K562 (cell line): ENCODE data around the gene MOB3B. TPM values are rescaled to one million over a fixed set of nuclear protein-coding genes. Genes with fewer than 3 reads are reported as not detected.

Experiments used
- ATAC-seq: fragments of 200-7000 bp; cut with Tn5 transposase; 3 replicates; pipeline ENCODE4 v1.9.1; 2020; ENCODE audit warnings: moderate library complexity
- BruUV-seq: library from RNA; stranded (reverse); fragments of 400-500 nt; replicated peaks from 2 replicates; lab custom pipeline; 2021; lab: Mats Ljungman, UMichigan
- CTCF ChIA-PET: fragments of 300-600 bp; formaldehyde crosslinking; extraction: SDS; loops from one replicate; lab custom pipeline; 2021; ENCODE audit warnings: low intra/inter-chr PET ratio; lab: Yijun Ruan, JAX
- POLR2A ChIA-PET: fragments of 300-600, 350-650 bp; sonication (Branson Sonifier 250); formaldehyde crosslinking; extraction: SDS; loops from one replicate; lab custom pipeline; 2021; ENCODE audit warnings: antibody characterized with exemption, inconsistent platforms; lab: Yijun Ruan, JAX
- DNase-seq, 4 experiments: peaks; one replicate each; pipeline versions ENCODE4 v3.0.0 to v3.0.0-alpha.2; 2011 to 2018; ENCODE audit warnings: low spot score in 3 of 4, mixed read lengths in 3 of 4; ENCODE audit errors: extremely low read depth in 1 of 4
- FAIRE-seq: peaks from 2 replicates; lab custom pipeline; 2011; peaks lifted over from hg19 to GRCh38; lab: Jason Lieb, UNC
- H2AFZ ChIP-seq: 2 replicates; pipeline ENCODE4 v1.6.0; 2011; ENCODE audit warnings: low read depth, low read length, control low read depth, inconsistent platforms
- H3K27ac ChIP-seq: fragments of 200-600 bp; 3 replicates; pipeline ENCODE4 v1.8.0; 2011; ENCODE audit warnings: low read depth, mild to moderate bottlenecking, control low read depth, inconsistent platforms, low read length, moderate library complexity, mixed read lengths; ENCODE audit errors: extremely low read depth
- H3K27me3 ChIP-seq, 2 experiments: fragments of 300-600 bp in 1 of 2; 2 replicates in 1 of 2; 3 replicates in 1 of 2; pipeline versions ENCODE4 v1.6.0 to v1.8.0; 2011; ENCODE audit warnings: inconsistent platforms in 2 of 2, low read length in 2 of 2, mild to moderate bottlenecking in 1 of 2, mixed read lengths in 1 of 2, moderate library complexity in 1 of 2; ENCODE audit not compliant: control insufficient read depth in 2 of 2, insufficient read depth in 2 of 2
- H3K36me3 ChIP-seq: fragments of 300-600 bp; 3 replicates; pipeline ENCODE4 v1.8.0; 2011; ENCODE audit warnings: mild to moderate bottlenecking, low read length, inconsistent platforms; ENCODE audit not compliant: control insufficient read depth, insufficient read depth
- H3K4me1 ChIP-seq, 2 experiments: fragments of 200-600 bp in 1 of 2; replicated peaks in 1 of 2; 2 replicates in 1 of 2; 3 replicates in 1 of 2; pipeline versions ENCODE4 v1.5.1 to v1.8.0; 2011; ENCODE audit warnings: inconsistent platforms in 2 of 2, low read length in 2 of 2, mild to moderate bottlenecking in 1 of 2, mixed read lengths in 1 of 2, moderate library complexity in 1 of 2; ENCODE audit not compliant: control insufficient read depth in 2 of 2, insufficient read depth in 2 of 2
- H3K4me2 ChIP-seq: 2 replicates; pipeline ENCODE4 v1.6.1; 2011; ENCODE audit warnings: low read length, control low read depth, inconsistent platforms, mixed read lengths; ENCODE audit not compliant: insufficient read depth
- H3K4me3 ChIP-seq: fragments of 200-600 bp; sonication (generic), shearing (Covaris generic); 2 replicates; pipeline ENCODE4 v1.5.1; 2016; ENCODE audit warnings: control low read depth, inconsistent platforms
- H3K79me2 ChIP-seq: fragments of 200-600 bp; 3 replicates; pipeline ENCODE4 v1.8.0; 2011; ENCODE audit warnings: low read length, inconsistent platforms; ENCODE audit not compliant: control insufficient read depth, insufficient read depth
- H3K9ac ChIP-seq, 2 experiments: 2 replicates each; pipeline versions ENCODE4 v1.6.0 to v1.6.1; 2011; ENCODE audit warnings: low read depth in 2 of 2, low read length in 2 of 2, control low read depth in 1 of 2, inconsistent platforms in 1 of 2, mild to moderate bottlenecking in 1 of 2, mixed read lengths in 1 of 2; ENCODE audit not compliant: insufficient read depth in 1 of 2
- H3K9me1 ChIP-seq: one replicate; pipeline ENCODE4 v1.6.0; 2011; ENCODE audit warnings: inconsistent platforms, mild to moderate bottlenecking, low read length, moderate library complexity; ENCODE audit not compliant: control insufficient read depth, insufficient read depth
- H3K9me3 ChIP-seq: replicated peaks from 2 replicates; pipeline ENCODE4 v1.5.1; 2011; ENCODE audit warnings: low read depth, low read length, inconsistent platforms; ENCODE audit not compliant: control insufficient read depth, insufficient read depth
- H4K20me1 ChIP-seq: replicated peaks from 2 replicates; pipeline ENCODE4 v1.6.1; 2011; ENCODE audit warnings: low read length, inconsistent platforms, mixed read lengths; ENCODE audit not compliant: control insufficient read depth, insufficient read depth
- ARID3A ChIP-seq: IDR thresholded peaks from 2 replicates; pipeline ENCODE4 v1.6.1; 2012; ENCODE audit warnings: low read depth, low read length, improper control_type of control experiment, borderline replicate concordance
- DDX20 ChIP-seq: fragments of 450-650 bp; IDR thresholded peaks from 2 replicates; pipeline ENCODE4 v1.6.1; 2016; ENCODE audit warnings: missing genetic modification characterization, low read depth, mild to moderate bottlenecking, missing compliant biosample characterization, moderate library complexity
- HNRNPUL1 ChIP-seq: fragments of 200-400 bp; formaldehyde crosslinking; IDR thresholded peaks from 2 replicates; pipeline ENCODE4 v1.6.1; 2017; ENCODE audit warnings: low read length
- MTA2 ChIP-seq: fragments of 450-650 bp; IDR thresholded peaks from 2 replicates; pipeline ENCODE4 v1.6.1; 2016; ENCODE audit warnings: low read depth
- NEUROD1 ChIP-seq: fragments of 150-350 bp; IDR thresholded peaks from 2 replicates; pipeline ENCODE4 v1.6.1; 2014; ENCODE audit warnings: borderline replicate concordance, low read length, low read depth; ENCODE audit not compliant: partially characterized antibody
- PPARD ChIP-seq: fragments of 250-450 bp; sonication (Bioruptor Pico); IDR thresholded peaks from 2 replicates; pipeline ENCODE4 v1.8.0; 2022; ENCODE audit warnings: inconsistent platforms, mild to moderate bottlenecking, moderate library complexity
- U2AF2 ChIP-seq: fragments of 200-400 bp; formaldehyde crosslinking; optimal IDR thresholded peaks from 2 replicates; pipeline ENCODE3; 2017; ENCODE audit warnings: low read depth, mild to moderate bottlenecking, low read length
- ZBTB1 ChIP-seq: sonication (generic); formaldehyde crosslinking; IDR thresholded peaks from 2 replicates; pipeline ENCODE4 v1.8.1; 2023; ENCODE audit warnings: missing genetic modification reagents, low read depth, mild to moderate bottlenecking, borderline replicate concordance
- ZKSCAN3 ChIP-seq: fragments of 250-450 bp; sonication (Bioruptor Pico); IDR thresholded peaks from 2 replicates; pipeline ENCODE4 v1.4.0; 2020
- WGBS: fragments of 100-300 bp; shearing (Covaris generic); methylation state at CpG from one replicate; pipeline ENCODE4 v1.1.6; 2016; ENCODE audit warnings: low coverage, mixed read lengths; ENCODE audit not compliant: insufficient coverage; ENCODE audit errors: missing lambda C conversion rate; 5-methylcytosine and 5-hydroxymethylcytosine counted together
- in situ Hi-C: fragments of 300-500 bp; cut with MboI; formaldehyde crosslinking; loops from 4 replicates; pipeline ENCODE4 v1.15.0; 2018; ENCODE audit warnings: inconsistent platforms, mixed read lengths
- intact Hi-C: fragments of 100-400 bp; cut with micrococcal nuclease; formaldehyde crosslinking; loops from 2 replicates; pipeline ENCODE4 v1.14.2; 2022
- polyA plus RNA-seq, 8 experiments: library from polyadenylated mRNA; depleted of rRNA in 4 of 8; stranded (reverse) in 5 of 8; unstranded in 3 of 8; fragments of >200 nt; fragmentation: Nextera tagmentation in 2 of 8; fragmentation: Illumina TruSeq in 1 of 8; extraction: Ambion mirVana in 2 of 8; extraction: Trizol in 1 of 8; gene quantifications; 2 replicates each; pipeline versions ENCODE4 v1.2.1 to v1.2.3, GENCODE V29; 2011 to 2014; ENCODE audit warnings: inconsistent platforms in 1 of 8, missing spikeins in 1 of 8
- total RNA-seq, 7 experiments: library from RNA; depleted of rRNA in 6 of 7; stranded (reverse); fragments of >200 nt in 6 of 7; fragmentation: Illumina TruSeq in 2 of 7; extraction: Trizol in 2 of 7; gene quantifications; 2 replicates each; pipeline versions ENCODE4 v1.2.1 to v1.2.3, GENCODE V29; 2011 to 2021; ENCODE audit warnings: low replicate concordance in 1 of 7

The MOB3B gene
- total and polyA plus RNA-seq, 9 of the 15 experiments (the other 6 are each of a cell fraction or from before 2014, with no cell fraction given): 3.6 to 12.8 (median 7.2) TPM

GRCh38 chr9:27402626-27403025, 127.0 kb downstream of the MOB3B start:
- H3K9me3 ChIP-seq: no peaks in the 10 kb centered on the region
- no peak for FAIRE-seq
- in situ Hi-C loops: no loop called here
- H3K79me2 ChIP-seq: peaks cover 29% of the 10 kb centered on the region
- no peaks in the 10 kb centered on the region for H4K20me1 ChIP-seq
- DNase-seq: no peak
- no peaks in the 10 kb centered on the region for H3K9me1 ChIP-seq
- H3K4me1 ChIP-seq: no peaks in the 10 kb centered on the region; a peak in 2 of 5 replicates
- WGBS: 43% methylated on average over 2 of the region's 2 CpGs
- ChIA-PET CTCF (no interaction called here), POLR2A (no interaction called here)
- no peak overlapping the region for H2AFZ ChIP-seq
- intact Hi-C loops: no loop called here
- no peak overlapping the region for H3K27ac ChIP-seq
- TF ChIP-seq MTA2 (no peak), ARID3A (no peak), NEUROD1 (no peak), ZBTB1 (CRISPR knock-in tag) (no peak), U2AF2 (no peak), ZKSCAN3 (CRISPR knock-in tag) (no peak), HNRNPUL1 (no peak), PPARD (CRISPR knock-in tag) (no peak), DDX20 (no peak)
- no peaks in the 10 kb centered on the region for H3K36me3 ChIP-seq
- H3K4me3 ChIP-seq: no peak overlapping the region
- no peaks in the 10 kb centered on the region for H3K27me3 ChIP-seq
- no peak overlapping the region; a peak in 1 of 4 replicates for H3K9ac ChIP-seq
- no peak; the same call in 2 of the 3 replicates for ATAC-seq
- BruUV-seq: no TSS peak
- H3K4me2 ChIP-seq: no peak overlapping the region
